Measurements from ENCODE around the gene ARPP21.

DNA sequence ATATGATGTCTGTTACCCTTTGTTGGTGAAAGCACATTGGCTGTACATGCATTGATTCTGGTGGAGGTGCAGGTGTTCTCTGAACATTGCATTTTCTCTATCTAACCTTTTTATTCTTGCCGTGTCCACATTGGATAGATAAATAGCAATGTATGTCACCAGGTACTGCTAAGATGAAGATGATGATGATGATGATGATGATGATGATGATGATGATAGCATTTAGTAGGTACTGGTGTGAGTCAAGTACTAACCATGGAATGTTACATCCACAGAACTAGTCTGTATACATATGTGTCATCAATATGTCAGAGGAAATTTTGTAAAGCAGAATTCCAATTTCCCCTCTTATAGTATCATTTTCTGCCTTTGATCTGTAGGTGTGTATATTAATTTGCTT lies 36.3 kb downstream of the ARPP21 start:
- TF ChIP-seq, protein P1, sequence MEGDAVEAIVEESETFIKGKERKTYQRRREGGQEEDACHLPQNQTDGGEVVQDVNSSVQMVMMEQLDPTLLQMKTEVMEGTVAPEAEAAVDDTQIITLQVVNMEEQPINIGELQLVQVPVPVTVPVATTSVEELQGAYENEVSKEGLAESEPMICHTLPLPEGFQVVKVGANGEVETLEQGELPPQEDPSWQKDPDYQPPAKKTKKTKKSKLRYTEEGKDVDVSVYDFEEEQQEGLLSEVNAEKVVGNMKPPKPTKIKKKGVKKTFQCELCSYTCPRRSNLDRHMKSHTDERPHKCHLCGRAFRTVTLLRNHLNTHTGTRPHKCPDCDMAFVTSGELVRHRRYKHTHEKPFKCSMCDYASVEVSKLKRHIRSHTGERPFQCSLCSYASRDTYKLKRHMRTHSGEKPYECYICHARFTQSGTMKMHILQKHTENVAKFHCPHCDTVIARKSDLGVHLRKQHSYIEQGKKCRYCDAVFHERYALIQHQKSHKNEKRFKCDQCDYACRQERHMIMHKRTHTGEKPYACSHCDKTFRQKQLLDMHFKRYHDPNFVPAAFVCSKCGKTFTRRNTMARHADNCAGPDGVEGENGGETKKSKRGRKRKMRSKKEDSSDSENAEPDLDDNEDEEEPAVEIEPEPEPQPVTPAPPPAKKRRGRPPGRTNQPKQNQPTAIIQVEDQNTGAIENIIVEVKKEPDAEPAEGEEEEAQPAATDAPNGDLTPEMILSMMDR (conservative IDR thresholded peaks at IDR 0.05; ENCODE audit: low read length) = no peak
- no peak for TF ChIP-seq EZH2phosphoT487 (IDR thresholded peaks at IDR 0.05; ENCODE audit: borderline replicate concordance)

Data from Loucy (cell line).